ENCODE measurements around the gene PHF21B. TPM values are rescaled to one million over a fixed set of nuclear protein-coding genes. Genes with fewer than 3 reads are reported as not detected.
"Not testable (repeated sequence)": the region's sequence is repeated elsewhere in the genome, so short reads cannot be mapped to it uniquely, and the experiment has no call there.

The PHF21B gene
- total RNA-seq, 1 experiment from 2014 or later = 5.9 TPM

GRCh38 chr22:44909241-44909640 lies 100.6 kb downstream of the PHF21B start:
- no peak overlapping the region for H3K9ac ChIP-seq (ENCODE audit: low read length)
- H3K4me1 ChIP-seq (ENCODE audit: low read length) = no peaks in the 10 kb centered on the region
- no peaks in the 10 kb centered on the region for H3K27me3 ChIP-seq (ENCODE audit: low read length)
- H3K9me3 ChIP-seq (ENCODE audit: low read length) = no peaks in the 10 kb centered on the region
- H4K20me1 ChIP-seq (ENCODE audit: insufficient read depth, low read depth, low read length) = no peaks in the 10 kb centered on the region
- no peak overlapping the region for H3K27ac ChIP-seq (ENCODE audit: low read length)
- no peak overlapping the region for H3K4me2 ChIP-seq (ENCODE audit: low read depth, low read length, poor library complexity, severe bottlenecking)
- no peak overlapping the region for H3K4me3 ChIP-seq (ENCODE audit: low read length)
- H3K9me2 ChIP-seq (replicated peaks; ENCODE audit: insufficient read depth, low read length) = no peaks in the 10 kb centered on the region
- no peaks in the 10 kb centered on the region for H3K79me2 ChIP-seq (ENCODE audit: low read length)
- H2AFZ ChIP-seq (ENCODE audit: low read length) = no peak overlapping the region
- no peaks in the 10 kb centered on the region; the same call in 1 of the 2 replicates for H3K36me3 ChIP-seq (ENCODE audit: insufficient read depth, low read length)
- DNase-seq = no peak

- no peak overlapping the region for H2AFZ ChIP-seq (ENCODE audit: low read length)
- no peak overlapping the region for H3K4me2 ChIP-seq (ENCODE audit: low read depth, low read length, poor library complexity, severe bottlenecking)
- H3K9ac ChIP-seq (ENCODE audit: low read length) = no peak overlapping the region
- H4K20me1 ChIP-seq (ENCODE audit: insufficient read depth, low read depth, low read length) = no peaks in the 10 kb centered on the region
- H3K9me2 ChIP-seq (replicated peaks; ENCODE audit: insufficient read depth, low read length) = no peaks in the 10 kb centered on the region
- H3K79me2 ChIP-seq (ENCODE audit: low read length) = no peaks in the 10 kb centered on the region
- no peaks in the 10 kb centered on the region for H3K9me3 ChIP-seq (ENCODE audit: low read length)
- no peak overlapping the region for H3K27ac ChIP-seq (ENCODE audit: low read length)
- H3K27me3 ChIP-seq (ENCODE audit: low read length) = no peaks in the 10 kb centered on the region
- H3K36me3 ChIP-seq (ENCODE audit: insufficient read depth, low read length) = no peaks in the 10 kb centered on the region; the same call in 1 of the 2 replicates
- DNase-seq = no peak
- no peaks in the 10 kb centered on the region for H3K4me1 ChIP-seq (ENCODE audit: low read length)
- H3K4me3 ChIP-seq (ENCODE audit: low read length) = no peak overlapping the region
Observed at GRCh38 chr22:44907765-44908737, 101.8 kb downstream of the PHF21B start.

GRCh38 chr22:44906999-44907644 lies 102.7 kb downstream of the PHF21B start:
- Histone ChIP-seq H4K20me1 (ENCODE audit: insufficient read depth, low read depth, low read length) (no peaks in the 10 kb centered on the region), H3K4me2 (ENCODE audit: low read depth, low read length, poor library complexity, severe bottlenecking) (no peak overlapping the region), H3K4me3 (ENCODE audit: low read length) (no peak overlapping the region), H3K79me2 (ENCODE audit: low read length) (no peaks in the 10 kb centered on the region), H3K36me3 (ENCODE audit: insufficient read depth, low read length) (no peaks in the 10 kb centered on the region; the same call in 1 of the 2 replicates), H3K27ac (ENCODE audit: low read length) (no peak overlapping the region), H3K9me2 (replicated peaks; ENCODE audit: insufficient read depth, low read length) (no peaks in the 10 kb centered on the region), H3K27me3 (ENCODE audit: low read length) (no peaks in the 10 kb centered on the region), H3K4me1 (ENCODE audit: low read length) (no peaks in the 10 kb centered on the region), H3K9me3 (ENCODE audit: low read length) (no peaks in the 10 kb centered on the region), H2AFZ (ENCODE audit: low read length) (no peak overlapping the region), H3K9ac (ENCODE audit: low read length) (no peak overlapping the region)
- no peak for DNase-seq

GRCh38 chr22:44906248-44906936 lies 103.4 kb downstream of the PHF21B start:
- Histone ChIP-seq H3K79me2 (ENCODE audit: low read length) (no peaks in the 10 kb centered on the region), H3K9ac (ENCODE audit: low read length) (no peak overlapping the region), H3K27me3 (ENCODE audit: low read length) (no peaks in the 10 kb centered on the region), H3K27ac (ENCODE audit: low read length) (no peak overlapping the region), H3K9me3 (ENCODE audit: low read length) (no peaks in the 10 kb centered on the region), H4K20me1 (ENCODE audit: insufficient read depth, low read depth, low read length) (no peaks in the 10 kb centered on the region), H3K9me2 (replicated peaks; ENCODE audit: insufficient read depth, low read length) (no peaks in the 10 kb centered on the region), H3K4me2 (ENCODE audit: low read depth, low read length, poor library complexity, severe bottlenecking) (no peak overlapping the region), H3K4me1 (ENCODE audit: low read length) (no peaks in the 10 kb centered on the region), H2AFZ (ENCODE audit: low read length) (no peak overlapping the region), H3K4me3 (ENCODE audit: low read length) (no peak overlapping the region), H3K36me3 (ENCODE audit: insufficient read depth, low read length) (no peaks in the 10 kb centered on the region; the same call in 1 of the 2 replicates)
- no peak for DNase-seq

GRCh38 chr22:44904492-44905152 lies 105.2 kb downstream of the PHF21B start:
- not testable (repeated sequence) for H3K9me2 ChIP-seq (replicated peaks; ENCODE audit: insufficient read depth, low read length); H3K79me2 ChIP-seq (ENCODE audit: low read length); DNase-seq; H3K4me2 ChIP-seq (ENCODE audit: low read depth, low read length, poor library complexity, severe bottlenecking); H4K20me1 ChIP-seq (ENCODE audit: insufficient read depth, low read depth, low read length); H3K9me3 ChIP-seq (ENCODE audit: low read length); H2AFZ ChIP-seq (ENCODE audit: low read length); H3K27me3 ChIP-seq (ENCODE audit: low read length); H3K36me3 ChIP-seq (ENCODE audit: insufficient read depth, low read length); H3K9ac ChIP-seq (ENCODE audit: low read length); H3K4me3 ChIP-seq (ENCODE audit: low read length); H3K27ac ChIP-seq (ENCODE audit: low read length); H3K4me1 ChIP-seq (ENCODE audit: low read length)

GRCh38 chr22:44903164-44903563 lies 106.6 kb downstream of the PHF21B start:
- H3K27ac ChIP-seq (ENCODE audit: low read length); H3K27me3 ChIP-seq (ENCODE audit: low read length); H3K9me3 ChIP-seq (ENCODE audit: low read length); H4K20me1 ChIP-seq (ENCODE audit: insufficient read depth, low read depth, low read length); H3K4me3 ChIP-seq (ENCODE audit: low read length); DNase-seq; H3K9me2 ChIP-seq (replicated peaks; ENCODE audit: insufficient read depth, low read length); H3K4me2 ChIP-seq (ENCODE audit: low read depth, low read length, poor library complexity, severe bottlenecking); H3K79me2 ChIP-seq (ENCODE audit: low read length); H3K36me3 ChIP-seq (ENCODE audit: insufficient read depth, low read length); H2AFZ ChIP-seq (ENCODE audit: low read length); H3K9ac ChIP-seq (ENCODE audit: low read length); H3K4me1 ChIP-seq (ENCODE audit: low read length): not testable (repeated sequence)

- Histone ChIP-seq H3K27me3 (ENCODE audit: low read length) (no peaks in the 10 kb centered on the region), H2AFZ (ENCODE audit: low read length) (no peak overlapping the region), H3K4me2 (ENCODE audit: low read depth, low read length, poor library complexity, severe bottlenecking) (no peak overlapping the region), H3K79me2 (ENCODE audit: low read length) (no peaks in the 10 kb centered on the region), H3K9me2 (replicated peaks; ENCODE audit: insufficient read depth, low read length) (no peaks in the 10 kb centered on the region), H3K9me3 (ENCODE audit: low read length) (no peaks in the 10 kb centered on the region), H3K9ac (ENCODE audit: low read length) (no peak overlapping the region), H3K27ac (ENCODE audit: low read length) (no peak overlapping the region), H4K20me1 (ENCODE audit: insufficient read depth, low read depth, low read length) (no peaks in the 10 kb centered on the region), H3K36me3 (ENCODE audit: insufficient read depth, low read length) (no peaks in the 10 kb centered on the region), H3K4me1 (ENCODE audit: low read length) (no peaks in the 10 kb centered on the region), H3K4me3 (ENCODE audit: low read length) (no peak overlapping the region)
- DNase-seq = no peak
Observed at GRCh38 chr22:44901301-44901700, 108.5 kb downstream of the PHF21B start.
